VCaP (cell line): Measurements from ENCODE around the gene CHST1.

ENCODE experiments used
- H3K27ac ChIP-seq: fragments of 450-650 bp; 2 replicates; pipeline ENCODE4 v1.5.1; 2017
- CTCF ChIP-seq: fragments of 450-650 bp; conservative IDR thresholded peaks from 2 replicates; pipeline ENCODE4 v1.5.1; 2017; ENCODE audit warnings: mild to moderate bottlenecking, moderate library complexity

Gene CHST1

GRCh38 chr11:45651156-45651555 is 14.3 kb downstream of the CHST1 start:
- H3K27ac ChIP-seq: no peak overlapping the region
- no peak for TF ChIP-seq CTCF

DNA sequence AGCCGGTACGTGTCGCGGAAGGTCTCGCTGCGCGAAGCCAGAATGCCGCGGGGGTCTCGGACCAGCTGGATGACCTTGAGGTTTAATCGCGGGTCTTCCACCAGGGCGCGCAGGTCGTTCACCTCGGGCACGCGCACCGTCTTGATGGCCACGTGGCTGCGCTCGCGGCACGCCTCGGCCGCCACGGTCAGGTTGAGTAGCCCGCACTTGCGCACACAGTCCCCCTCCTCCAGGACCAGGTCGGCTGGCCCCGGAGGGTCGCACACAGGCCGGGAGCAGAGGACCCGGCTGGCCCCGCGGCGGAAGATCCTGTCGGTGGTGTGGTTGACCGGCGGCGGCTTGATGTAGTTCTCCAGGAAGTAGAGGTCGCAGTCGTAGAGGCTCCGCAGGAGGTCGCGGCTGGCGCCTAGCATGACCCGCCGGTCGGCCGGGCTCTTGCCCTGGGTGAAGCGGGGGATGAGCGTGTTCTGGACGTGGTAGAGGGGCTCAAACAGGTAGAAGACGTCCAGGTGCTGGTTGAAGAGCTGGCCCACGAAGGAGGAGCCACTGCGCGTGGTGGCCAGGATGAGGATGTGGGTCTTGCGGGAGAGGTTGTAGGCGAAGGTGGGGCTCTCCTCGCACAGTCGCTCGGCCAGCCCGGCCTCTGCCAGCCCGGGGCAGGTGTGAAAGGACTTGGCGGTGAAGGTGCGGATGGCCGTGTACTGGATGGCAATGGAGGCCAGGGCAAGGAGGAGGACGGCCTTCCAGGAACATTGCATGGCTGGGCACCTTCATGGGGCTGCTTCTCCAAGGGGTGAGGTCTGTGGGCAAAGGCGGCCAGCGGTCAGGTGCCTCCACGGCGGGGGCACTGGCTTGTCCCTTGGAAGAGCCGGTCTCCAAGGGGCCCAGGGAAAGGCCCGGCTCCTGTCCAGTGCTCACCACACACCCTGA is 15.0 kb downstream of the CHST1 start:
- TF ChIP-seq CTCF: no peak
- no peak overlapping the region for H3K27ac ChIP-seq

DNA sequence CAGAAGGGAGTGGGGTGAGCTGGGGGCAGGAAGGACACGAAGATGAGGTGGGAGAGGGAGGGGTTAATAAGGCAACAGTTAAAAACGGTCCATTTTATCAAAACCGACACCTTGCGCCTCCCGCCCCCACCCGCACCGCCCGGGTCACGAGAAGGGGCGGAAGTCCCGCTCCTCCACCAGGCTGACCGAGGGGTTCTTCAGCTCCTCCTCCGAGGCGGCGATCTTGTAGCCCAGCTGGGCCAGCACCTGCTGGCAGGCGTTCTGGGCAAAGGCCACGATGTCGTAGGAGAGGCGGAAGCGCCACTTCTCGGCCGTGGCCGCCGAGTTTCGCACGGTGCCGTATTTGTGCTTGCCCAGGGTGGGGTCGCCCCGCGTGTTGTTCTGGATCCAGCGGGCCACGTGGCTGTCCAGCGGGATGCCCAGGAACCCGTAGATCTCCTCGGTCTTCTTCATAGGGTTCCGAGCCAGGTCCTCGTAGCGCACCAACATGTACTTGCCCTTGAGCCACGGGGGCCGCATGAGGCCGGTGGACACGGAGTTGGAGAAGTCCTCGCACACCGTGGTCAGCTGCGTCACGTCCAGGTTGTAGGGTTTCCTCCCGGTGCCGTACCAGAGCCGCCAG is 15.8 kb downstream of the CHST1 start:
- no peak for TF ChIP-seq CTCF
- no peak overlapping the region for H3K27ac ChIP-seq

DNA sequence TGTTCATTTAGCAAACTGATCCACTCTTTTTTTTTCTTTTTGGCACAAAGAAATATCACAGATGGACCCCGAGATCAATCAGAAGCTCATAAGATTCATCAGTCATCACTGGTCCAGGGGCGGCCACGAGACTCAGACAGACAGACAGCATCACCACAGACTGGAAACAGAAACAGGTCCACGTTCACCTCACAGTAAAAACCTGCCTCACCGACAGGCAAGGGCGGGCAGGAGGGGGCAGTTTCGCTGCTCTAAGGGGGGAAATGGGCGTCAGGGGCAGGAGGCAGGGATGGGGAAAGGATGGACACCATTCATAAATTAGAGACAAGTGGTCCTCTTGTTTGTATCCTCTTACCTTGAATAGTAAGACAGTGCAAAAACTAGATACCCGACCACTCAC is 16.5 kb downstream of the CHST1 start:
- no peak for TF ChIP-seq CTCF
- H3K27ac ChIP-seq: no peak overlapping the region

DNA sequence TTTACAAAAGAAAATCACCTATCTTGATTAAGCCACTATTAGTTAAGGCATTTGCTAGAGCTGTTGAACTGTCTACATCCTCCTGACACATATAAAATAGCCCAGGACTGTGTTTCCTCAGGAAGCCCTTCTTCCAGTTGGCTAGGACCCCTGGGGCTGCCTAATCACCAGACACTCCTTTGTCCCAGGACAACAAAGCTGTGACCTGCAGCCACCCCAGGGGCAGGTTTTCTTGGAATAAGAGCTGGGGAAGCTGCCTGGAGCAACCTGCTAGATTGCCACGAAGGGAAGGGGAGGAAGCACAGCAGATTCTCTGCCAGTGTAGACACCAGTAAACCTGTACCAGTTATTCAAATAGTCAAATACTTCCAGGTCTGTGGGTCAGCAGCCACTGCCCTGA is 17.6 kb downstream of the CHST1 start:
- TF ChIP-seq CTCF: no peak
- no peak overlapping the region for H3K27ac ChIP-seq

DNA sequence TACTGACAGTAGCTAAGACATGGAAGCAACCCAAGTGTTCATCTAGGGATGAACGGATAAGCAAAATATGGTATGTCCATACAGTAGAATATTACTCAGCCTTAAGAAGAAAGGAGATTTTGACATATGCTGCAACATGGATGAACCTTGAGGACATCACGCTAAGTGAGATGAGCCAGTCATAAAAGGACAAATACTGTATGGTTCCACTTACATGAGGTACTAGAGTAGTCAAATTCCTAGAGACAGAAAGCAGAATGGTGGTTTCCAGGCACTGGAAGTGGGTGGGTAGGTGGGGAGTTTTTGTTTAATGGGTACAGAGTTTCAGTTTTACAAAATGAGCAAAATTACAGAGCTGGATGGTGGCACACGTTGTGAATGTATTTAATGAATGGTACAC is 18.1 kb downstream of the CHST1 start:
- H3K27ac ChIP-seq: no peak overlapping the region
- no peak for TF ChIP-seq CTCF

DNA sequence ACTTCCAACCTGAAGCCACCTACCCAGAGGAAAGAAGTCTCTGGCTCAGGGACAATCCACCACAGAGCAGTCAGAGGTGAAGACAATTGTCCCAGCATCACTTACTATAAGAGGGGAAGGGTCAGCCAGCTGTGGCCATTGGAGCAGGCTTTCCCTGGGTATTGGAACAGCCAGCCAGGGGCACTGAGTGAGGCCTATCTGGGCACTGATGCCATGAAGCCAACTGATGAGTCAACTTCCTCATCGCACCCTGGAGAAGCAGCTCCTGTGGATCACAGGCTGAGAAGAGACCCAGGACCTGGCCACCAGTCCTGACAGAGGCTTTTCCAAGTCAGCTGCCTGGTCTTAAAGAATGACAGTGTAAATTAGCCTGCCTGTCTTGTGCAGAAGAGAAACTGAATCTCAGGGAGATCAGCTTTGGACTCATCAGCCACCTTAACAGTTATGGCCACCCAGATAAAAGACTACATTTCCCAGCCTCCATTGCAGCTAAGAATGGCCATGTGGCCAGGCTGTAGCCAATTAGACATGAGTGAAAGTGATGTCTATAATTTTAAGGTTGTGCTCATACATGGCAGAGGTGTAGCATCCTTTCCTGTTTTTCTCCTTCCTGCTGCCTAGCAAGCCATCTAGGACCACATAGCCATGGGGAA is 19.0 kb downstream of the CHST1 start:
- TF ChIP-seq CTCF: no peak
- no peak overlapping the region for H3K27ac ChIP-seq
